GM12891 (cell line): ENCODE results near the gene GPD1L.
"Not testable (repeated sequence)": the region's sequence is repeated elsewhere in the genome, so short reads cannot be mapped to it uniquely, and the experiment has no call there.

Source experiments
- DNase-seq: peaks from one replicate; pipeline ENCODE4 v3.0.0; 2011; ENCODE audit warnings: low spot score; ENCODE audit not compliant: insufficient read length
- FAIRE-seq: peaks from 2 replicates; lab custom pipeline; 2011; peaks lifted over from hg19 to GRCh38; lab: Jason Lieb, UNC
- PAX5 ChIP-seq: IDR thresholded peaks from 2 replicates; pipeline ENCODE4 v1.6.1; 2011; ENCODE audit warnings: low read length, moderate library complexity, mild to moderate bottlenecking; ENCODE audit not compliant: insufficient read depth, severe bottlenecking
- POLR2A ChIP-seq: IDR thresholded peaks from 2 replicates; pipeline ENCODE4 v1.6.1; 2011; ENCODE audit warnings: low read depth, low read length, control low read depth
- POLR2AphosphoS5 ChIP-seq: IDR thresholded peaks from 2 replicates; pipeline ENCODE4 v1.6.1; 2011; ENCODE audit warnings: low read depth, low read length, control low read depth
- POU2F2 ChIP-seq: IDR thresholded peaks from 2 replicates; pipeline ENCODE4 v1.6.1; 2011; ENCODE audit warnings: low read depth, mild to moderate bottlenecking, control low read depth, low read length, moderate library complexity
- SPI1 ChIP-seq: IDR thresholded peaks from 2 replicates; pipeline ENCODE4 v1.6.1; 2011; ENCODE audit warnings: low read depth, low read length, control low read depth
- TAF1 ChIP-seq: IDR thresholded peaks from 2 replicates; pipeline ENCODE4 v1.6.1; 2011; ENCODE audit warnings: low read depth, low read length, control low read depth

GPD1L gene

GRCh38 chr3:32105291-32106131, 909 bp upstream of the GPD1L start:
- TF ChIP-seq POLR2A: no peak
- TF ChIP-seq PAX5: no peak
- TF ChIP-seq POU2F2: no peak
- TF ChIP-seq SPI1: no peak
- no peak for TF ChIP-seq TAF1
- no peak for TF ChIP-seq POLR2AphosphoS5
- DNase-seq (no peak), FAIRE-seq (no peak)

GRCh38 chr3:32106929-32107362, 526 bp downstream of the GPD1L start:
- TF ChIP-seq POU2F2 (no peak), POLR2AphosphoS5 (no peak), POLR2A (no peak), SPI1 (no peak)
- DNase-seq: peak; percentile 12
- FAIRE-seq: no peak

GRCh38 chr3:32108224-32108623, 1.8 kb downstream of the GPD1L start:
- not testable (repeated sequence) for FAIRE-seq, DNase-seq

- FAIRE-seq: no peak
- no peak for DNase-seq
- TF ChIP-seq POLR2AphosphoS5 (no peak), SPI1 (no peak), PAX5 (no peak), POU2F2 (no peak)
These were observed 2.8 kb downstream of the GPD1L start for GRCh38 chr3:32109256-32109655.

GRCh38 chr3:32110233-32110760, 3.9 kb downstream of the GPD1L start:
- TF ChIP-seq TAF1 (no peak), POU2F2 (no peak), POLR2AphosphoS5 (no peak), PAX5 (no peak), SPI1 (no peak), POLR2A (no peak)
- FAIRE-seq (no peak), DNase-seq (no peak)

GRCh38 chr3:32111560-32111959, 5.1 kb downstream of the GPD1L start:
- DNase-seq (no peak), FAIRE-seq (no peak)
- no peak for TF ChIP-seq PAX5
- no peak for TF ChIP-seq SPI1
- no peak for TF ChIP-seq POLR2AphosphoS5
- TF ChIP-seq TAF1: no peak
- no peak for TF ChIP-seq POU2F2
- TF ChIP-seq POLR2A: no peak

- no peak for FAIRE-seq
- TF ChIP-seq POLR2A: no peak
- TF ChIP-seq POU2F2: no peak
- no peak for TF ChIP-seq POLR2AphosphoS5
- no peak for TF ChIP-seq PAX5
- TF ChIP-seq SPI1: no peak
- TF ChIP-seq TAF1: no peak
- no peak for DNase-seq
These were observed 7.1 kb downstream of the GPD1L start for GRCh38 chr3:32113566-32113965.

- DNase-seq: no peak
- no peak for FAIRE-seq
- TF ChIP-seq POLR2A (no peak), SPI1 (no peak), TAF1 (no peak), POLR2AphosphoS5 (no peak), POU2F2 (no peak), PAX5 (no peak)
These were observed 7.6 kb downstream of the GPD1L start for GRCh38 chr3:32113981-32114545.

GRCh38 chr3:32114546-32115386, 8.3 kb downstream of the GPD1L start:
- DNase-seq: not testable (repeated sequence)
- peak; percentile 64 for FAIRE-seq

GRCh38 chr3:32117320-32117719, 10.9 kb downstream of the GPD1L start:
- no peak for FAIRE-seq
- no peak for TF ChIP-seq POLR2AphosphoS5
- TF ChIP-seq POLR2A: no peak
- no peak for TF ChIP-seq POU2F2
- DNase-seq: no peak

GRCh38 chr3:32118215-32118614, 11.8 kb downstream of the GPD1L start:
- TF ChIP-seq SPI1 (no peak), PAX5 (no peak), TAF1 (no peak), POU2F2 (no peak), POLR2AphosphoS5 (no peak), POLR2A (no peak)
- no peak for DNase-seq
- FAIRE-seq: no peak
